Trophoblast cell (in vitro differentiated cells and primary cell): Measurements from ENCODE around the gene CCK.
A peak's percentile ranks its signal among the peaks of the same experiment; 100 is the strongest.
"Not testable (repeated sequence)": the region's sequence is repeated elsewhere in the genome, so short reads cannot be mapped to it uniquely, and the experiment has no call there.

Experiments
- DNase-seq, 2 donors: peaks; one replicate each; pipeline ENCODE4 v3.0.0-alpha.2; 2016
- H2AFZ ChIP-seq: 2 replicates; pipeline ENCODE4 v1.6.1; 2013; ENCODE audit warnings: low read length, moderate library complexity, mild to moderate bottlenecking; ENCODE audit not compliant: insufficient read depth, poor library complexity
- H2AK5ac ChIP-seq: 2 replicates; pipeline ENCODE4 v1.6.1; 2013; ENCODE audit warnings: mild to moderate bottlenecking, low read length
- H2BK120ac ChIP-seq: 2 replicates; pipeline ENCODE4 v1.6.1; 2013; ENCODE audit warnings: low read length, mild to moderate bottlenecking, moderate library complexity; ENCODE audit not compliant: insufficient read depth, poor library complexity
- H2BK12ac ChIP-seq: 2 replicates; pipeline ENCODE4 v1.6.1; 2013; ENCODE audit warnings: mild to moderate bottlenecking, low read length, moderate library complexity
- H2BK5ac ChIP-seq: 2 replicates; pipeline ENCODE4 v1.6.1; 2013; ENCODE audit warnings: low read length, low read depth, moderate library complexity, mild to moderate bottlenecking; ENCODE audit not compliant: poor library complexity
- H3K14ac ChIP-seq: 2 replicates; pipeline ENCODE4 v1.6.1; 2013; ENCODE audit warnings: mild to moderate bottlenecking, low read length
- H3K18ac ChIP-seq: 2 replicates; pipeline ENCODE4 v1.6.1; 2013; ENCODE audit warnings: mild to moderate bottlenecking, low read length
- H3K23ac ChIP-seq: 2 replicates; pipeline ENCODE4 v1.6.1; 2013; ENCODE audit warnings: low read length
- H3K27ac ChIP-seq: 2 replicates; pipeline ENCODE4 v1.5.1; 2013; ENCODE audit warnings: low read depth, mild to moderate bottlenecking, inconsistent platforms, low read length, moderate library complexity
- H3K27me3 ChIP-seq: 2 replicates; pipeline ENCODE4 v1.6.1; 2013; ENCODE audit warnings: inconsistent platforms, mild to moderate bottlenecking, low read length, moderate library complexity; ENCODE audit not compliant: insufficient read depth
- H3K36me3 ChIP-seq, 2 experiments: 1 replicate in 1 of 2; 2 replicates in 1 of 2; pipeline ENCODE4 v1.6.1; 2013; ENCODE audit warnings: low read length in 2 of 2, mild to moderate bottlenecking in 2 of 2, moderate library complexity in 1 of 2; ENCODE audit not compliant: insufficient read depth in 2 of 2, control insufficient read depth in 1 of 2
- H3K4ac ChIP-seq: 2 replicates; pipeline ENCODE4 v1.6.1; 2013; ENCODE audit warnings: low read depth, mild to moderate bottlenecking, low read length, moderate library complexity
- H3K4me1 ChIP-seq, 2 experiments: 1 replicate in 1 of 2; 2 replicates in 1 of 2; pipeline ENCODE4 v1.6.1; 2013; ENCODE audit warnings: low read length in 2 of 2, mild to moderate bottlenecking in 2 of 2, moderate library complexity in 1 of 2; ENCODE audit not compliant: insufficient read depth in 2 of 2, control insufficient read depth in 1 of 2
- H3K4me2 ChIP-seq: 2 replicates; pipeline ENCODE4 v1.6.1; 2013; ENCODE audit warnings: inconsistent platforms, mild to moderate bottlenecking, low read length, moderate library complexity
- H3K4me3 ChIP-seq: 2 replicates; pipeline ENCODE4 v1.5.1; 2013; ENCODE audit warnings: mild to moderate bottlenecking, low read depth, low read length, inconsistent platforms
- H3K79me1 ChIP-seq: one replicate; pipeline ENCODE4 v1.6.1; 2013; ENCODE audit warnings: low read length
- H3K79me2 ChIP-seq: 2 replicates; pipeline ENCODE4 v1.6.1; 2013; ENCODE audit warnings: low read length, mild to moderate bottlenecking; ENCODE audit not compliant: control insufficient read depth, insufficient read depth, poor library complexity
- H3K9ac ChIP-seq: 2 replicates; pipeline ENCODE4 v1.6.1; 2013; ENCODE audit warnings: mild to moderate bottlenecking, low read length
- H3K9me3 ChIP-seq: 2 replicates; pipeline ENCODE4 v1.6.1; 2013; ENCODE audit warnings: low read depth, mild to moderate bottlenecking, control low read depth, inconsistent platforms, low read length; ENCODE audit not compliant: insufficient read depth
- H4K12ac ChIP-seq: 2 replicates; pipeline ENCODE4 v1.6.1; 2013; ENCODE audit warnings: low read depth, mild to moderate bottlenecking, low read length, moderate library complexity
- H4K8ac ChIP-seq: 2 replicates; pipeline ENCODE4 v1.6.1; 2013; ENCODE audit warnings: low read depth, mild to moderate bottlenecking, low read length, moderate library complexity
- H4K91ac ChIP-seq: one replicate; pipeline ENCODE4 v1.6.1; 2013; ENCODE audit warnings: low read depth, mild to moderate bottlenecking, low read length, moderate library complexity
- WGBS: extraction: QIAGEN DNeasy Blood & Tissue Kit; methylation state at CpG from one replicate; pipeline ENCODE4 v1.1.7; 2013; ENCODE audit warnings: missing lambda C conversion rate; ENCODE audit not compliant: insufficient read length, insufficient coverage; ENCODE audit errors: extremely low coverage; 5-methylcytosine and 5-hydroxymethylcytosine counted together

CCK gene

DNA sequence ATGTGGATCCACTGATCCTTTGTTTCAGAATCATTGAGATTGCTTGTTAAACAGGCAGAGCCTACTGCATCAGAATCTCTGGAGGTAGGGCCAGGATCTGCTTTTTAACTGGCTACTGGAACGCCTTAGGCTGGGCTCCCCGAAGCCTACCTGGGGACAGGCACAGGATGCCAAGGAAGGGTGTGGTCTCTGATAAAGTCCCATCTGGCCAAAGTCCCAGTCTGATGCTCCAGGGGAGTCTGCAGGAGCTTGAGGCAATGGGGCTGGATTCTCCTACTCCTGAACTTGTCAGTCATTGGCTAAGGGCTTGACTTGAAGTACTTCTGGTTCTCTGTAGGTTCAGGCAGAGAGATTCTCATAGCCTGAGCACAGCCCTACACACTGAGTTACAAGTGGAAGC lies 22.4 kb upstream of the CCK start:
- Histone ChIP-seq H3K27ac (no peak overlapping the region), H3K4me2 (no peak overlapping the region), H3K36me3 (no peaks in the 10 kb centered on the region), H3K79me1 (no peaks in the 10 kb centered on the region), H4K12ac (no peak overlapping the region), H3K23ac (no peak overlapping the region), H4K8ac (no peak overlapping the region), H3K4ac (no peak overlapping the region), H2BK5ac (no peak overlapping the region), H3K18ac (no peak overlapping the region), H2BK12ac (no peak overlapping the region), H2AFZ (no peak overlapping the region), H3K4me3 (no peak overlapping the region), H4K91ac (no peak overlapping the region), H3K4me1 (no peaks in the 10 kb centered on the region), H3K27me3 (no peaks in the 10 kb centered on the region), H2AK5ac (no peak overlapping the region), H2BK120ac (no peak overlapping the region), H3K9ac (no peak overlapping the region), H3K79me2 (no peaks in the 10 kb centered on the region), H3K9me3 (peaks cover 4% of the 10 kb centered on the region), H3K14ac (no peak overlapping the region)
- no CpG with 5 or more reads among the region's 2 CpGs for WGBS
- DNase-seq: no peak

- not testable (repeated sequence) for H3K4ac ChIP-seq, H3K4me1 ChIP-seq, H3K18ac ChIP-seq, H3K9me3 ChIP-seq, DNase-seq, H4K91ac ChIP-seq, H4K8ac ChIP-seq, H3K9ac ChIP-seq, H3K23ac ChIP-seq, H3K4me3 ChIP-seq, H4K12ac ChIP-seq, H2BK5ac ChIP-seq, H3K14ac ChIP-seq, H3K27me3 ChIP-seq, H2BK12ac ChIP-seq, H3K4me2 ChIP-seq, H3K27ac ChIP-seq, H3K79me2 ChIP-seq, H2BK120ac ChIP-seq, H2AFZ ChIP-seq, H3K36me3 ChIP-seq, H3K79me1 ChIP-seq, H2AK5ac ChIP-seq
- WGBS: no CpG with 5 or more reads among the region's 8 CpGs
Observed at GRCh38 chr3:42287423-42287822, 21.4 kb upstream of the CCK start.

DNA sequence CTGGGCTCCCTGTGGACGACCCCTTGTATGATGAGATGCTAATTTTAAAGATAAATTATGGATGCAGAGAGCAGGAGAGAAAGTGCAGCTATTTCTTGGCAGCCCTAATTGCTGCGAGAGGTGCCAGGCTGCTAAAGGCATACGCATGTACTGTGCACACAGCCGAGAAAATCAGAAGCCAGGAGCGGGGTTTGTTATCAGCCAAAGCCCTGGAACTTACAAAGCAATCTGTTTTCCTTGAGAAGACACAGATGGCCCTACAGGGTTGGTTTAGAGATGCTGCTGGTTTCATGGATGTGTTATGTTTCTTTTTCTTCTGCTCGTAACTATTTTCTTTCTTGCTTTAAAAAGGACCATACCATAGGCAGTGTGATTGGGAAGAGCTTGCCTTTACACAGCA lies 11.7 kb upstream of the CCK start:
- no peak overlapping the region for H4K91ac ChIP-seq
- H3K79me2 ChIP-seq: no peaks in the 10 kb centered on the region
- H2BK12ac ChIP-seq: no peak overlapping the region
- H3K79me1 ChIP-seq: no peaks in the 10 kb centered on the region
- H2AFZ ChIP-seq: no peak overlapping the region
- no peak overlapping the region for H3K23ac ChIP-seq
- H3K36me3 ChIP-seq: no peaks in the 10 kb centered on the region
- no peaks in the 10 kb centered on the region for H3K4me1 ChIP-seq
- H4K12ac ChIP-seq: no peak overlapping the region
- H3K4me3 ChIP-seq: no peak overlapping the region
- no peak overlapping the region for H3K4me2 ChIP-seq
- no peaks in the 10 kb centered on the region for H3K27me3 ChIP-seq
- H3K14ac ChIP-seq: no peak overlapping the region
- no CpG with 5 or more reads among the region's 6 CpGs for WGBS
- H2AK5ac ChIP-seq: no peak overlapping the region
- no peak overlapping the region for H3K27ac ChIP-seq
- H3K9ac ChIP-seq: no peak overlapping the region
- no peak for DNase-seq
- no peak overlapping the region for H3K18ac ChIP-seq
- no peak overlapping the region for H2BK120ac ChIP-seq
- H3K9me3 ChIP-seq: peaks cover 10% of the 10 kb centered on the region
- no peak overlapping the region for H2BK5ac ChIP-seq
- no peak overlapping the region for H4K8ac ChIP-seq
- no peak overlapping the region for H3K4ac ChIP-seq

- no peak overlapping the region for H3K4me2 ChIP-seq
- H4K12ac ChIP-seq: no peak overlapping the region
- no peaks in the 10 kb centered on the region for H3K27me3 ChIP-seq
- no peak overlapping the region for H2AFZ ChIP-seq
- no peaks in the 10 kb centered on the region for H3K79me2 ChIP-seq
- H3K23ac ChIP-seq: peak overlapping the region; percentile 9
- DNase-seq: no peak
- H3K9me3 ChIP-seq: peaks cover 12% of the 10 kb centered on the region
- H3K4ac ChIP-seq: no peak overlapping the region
- H2BK12ac ChIP-seq: no peak overlapping the region
- H2AK5ac ChIP-seq: no peak overlapping the region
- H3K14ac ChIP-seq: no peak overlapping the region
- H4K8ac ChIP-seq: no peak overlapping the region
- no peak overlapping the region for H2BK5ac ChIP-seq
- H3K18ac ChIP-seq: no peak overlapping the region
- H3K36me3 ChIP-seq: no peaks in the 10 kb centered on the region
- H4K91ac ChIP-seq: no peak overlapping the region
- no peak overlapping the region for H2BK120ac ChIP-seq
- no peak overlapping the region for H3K4me3 ChIP-seq
- no peak overlapping the region for H3K27ac ChIP-seq
- WGBS: no CpG with 5 or more reads among the region's 3 CpGs
- H3K9ac ChIP-seq: no peak overlapping the region
- H3K4me1 ChIP-seq: no peaks in the 10 kb centered on the region
- no peaks in the 10 kb centered on the region for H3K79me1 ChIP-seq
Observed at GRCh38 chr3:42276141-42277132, 10.5 kb upstream of the CCK start.
